Tibial nerve (tissue), 4 donors: ENCODE measurements around the gene PTBP3.

Experiments
- EP300 ChIP-seq, 2 donors: sonication (generic); formaldehyde crosslinking; IDR thresholded peaks; one replicate each; pipeline ENCODE4 v1.6.1; 2017; ENCODE audit warnings: antibody characterized with exemption in 2 of 2, mild to moderate bottlenecking in 1 of 2
- POLR2A ChIP-seq, 2 donors: fragments of 450-650 bp; IDR thresholded peaks; one replicate each; pipeline ENCODE4 v1.6.1; 2017; ENCODE audit warnings: antibody characterized with exemption in 2 of 2, mild to moderate bottlenecking in 2 of 2, moderate library complexity in 2 of 2
- TF ChIP-seq, protein P1 (sequence below), 5 experiments: fragments of 200-600 bp in 3 of 5; fragments of 450-650 bp in 2 of 5; sonication (generic) in 3 of 5; IDR thresholded peaks; one replicate each; pipeline ENCODE4 v1.5.1; 2016 to 2019; ENCODE audit warnings: antibody characterized with exemption in 5 of 5, mild to moderate bottlenecking in 3 of 5, moderate library complexity in 2 of 5

DNA sequence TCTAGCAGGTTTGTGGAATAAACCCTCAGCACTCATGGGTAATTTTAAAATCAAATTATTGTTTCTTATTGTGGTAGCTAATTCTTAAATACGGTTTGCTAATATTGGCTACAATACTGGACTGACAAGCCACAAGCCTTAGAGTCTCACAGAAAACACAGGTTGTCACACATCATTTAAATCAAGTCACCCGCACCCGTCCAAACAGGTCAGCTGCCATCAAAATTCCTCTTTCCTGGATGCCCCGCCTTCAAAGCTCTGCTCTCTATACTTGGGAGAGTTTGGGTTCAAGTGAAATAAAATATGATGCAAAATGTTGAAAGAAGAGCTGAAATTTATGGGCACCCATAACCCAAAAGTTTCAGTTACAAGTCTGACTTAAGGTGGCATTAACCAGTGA, 146.0 kb downstream of the PTBP3 start:
- TF ChIP-seq, protein P1, sequence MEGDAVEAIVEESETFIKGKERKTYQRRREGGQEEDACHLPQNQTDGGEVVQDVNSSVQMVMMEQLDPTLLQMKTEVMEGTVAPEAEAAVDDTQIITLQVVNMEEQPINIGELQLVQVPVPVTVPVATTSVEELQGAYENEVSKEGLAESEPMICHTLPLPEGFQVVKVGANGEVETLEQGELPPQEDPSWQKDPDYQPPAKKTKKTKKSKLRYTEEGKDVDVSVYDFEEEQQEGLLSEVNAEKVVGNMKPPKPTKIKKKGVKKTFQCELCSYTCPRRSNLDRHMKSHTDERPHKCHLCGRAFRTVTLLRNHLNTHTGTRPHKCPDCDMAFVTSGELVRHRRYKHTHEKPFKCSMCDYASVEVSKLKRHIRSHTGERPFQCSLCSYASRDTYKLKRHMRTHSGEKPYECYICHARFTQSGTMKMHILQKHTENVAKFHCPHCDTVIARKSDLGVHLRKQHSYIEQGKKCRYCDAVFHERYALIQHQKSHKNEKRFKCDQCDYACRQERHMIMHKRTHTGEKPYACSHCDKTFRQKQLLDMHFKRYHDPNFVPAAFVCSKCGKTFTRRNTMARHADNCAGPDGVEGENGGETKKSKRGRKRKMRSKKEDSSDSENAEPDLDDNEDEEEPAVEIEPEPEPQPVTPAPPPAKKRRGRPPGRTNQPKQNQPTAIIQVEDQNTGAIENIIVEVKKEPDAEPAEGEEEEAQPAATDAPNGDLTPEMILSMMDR (IDR thresholded peaks at IDR 0.05): no peak
- TF ChIP-seq POLR2A (IDR thresholded peaks at IDR 0.05) (no peak), EP300 (IDR thresholded peaks at IDR 0.05) (no peak)
